Panc1 (cell line): ENCODE results near the gene PRKAG2. TPM values are rescaled to one million over a fixed set of nuclear protein-coding genes. Genes with fewer than 3 reads are reported as not detected.

Experiments used
- ATAC-seq: fragments of 200-7000 bp; cut with Tn5 transposase; 2 replicates; pipeline ENCODE4 v1.9.1; 2020; ENCODE audit warnings: mild to moderate bottlenecking, moderate library complexity
- BruUV-seq: library from RNA; stranded (reverse); fragments of 400-500 nt; replicated peaks from 2 replicates; lab custom pipeline; 2021; lab: Mats Ljungman, UMichigan
- CTCF ChIA-PET: fragments of 300-600 bp; sonication (Branson Sonifier 250); formaldehyde crosslinking; loops from one replicate; lab custom pipeline; 2022; ENCODE audit warnings: antibody characterized with exemption; lab: Charles Lee
- POLR2A ChIA-PET: fragments of 300-600 bp; sonication (Branson Sonifier 250); formaldehyde crosslinking; loops from one replicate; lab custom pipeline; 2022; ENCODE audit warnings: antibody characterized with exemption; lab: Charles Lee
- DNase-seq: peaks from one replicate; pipeline ENCODE4 v3.0.0-alpha.2; 2010; ENCODE audit warnings: low read depth, low spot score
- H3K27ac ChIP-seq: 2 replicates; pipeline ENCODE4 v1.5.1; 2011; ENCODE audit warnings: mild to moderate bottlenecking, low read length, inconsistent platforms
- H3K27me3 ChIP-seq: fragments of 200-500 bp; sonication (Bioruptor generic); 2 replicates; pipeline ENCODE4 v1.6.0; 2014; ENCODE audit warnings: low read length, inconsistent platforms; ENCODE audit not compliant: control insufficient read depth, insufficient read depth
- H3K36me3 ChIP-seq: fragments of 200-500 bp; sonication (Bioruptor generic); 2 replicates; pipeline ENCODE4 v1.5.1; 2014; ENCODE audit warnings: inconsistent platforms, mild to moderate bottlenecking, low read length, moderate library complexity; ENCODE audit not compliant: control insufficient read depth, insufficient read depth
- H3K4me1 ChIP-seq: 2 replicates; pipeline ENCODE4 v1.5.1; 2011; ENCODE audit warnings: inconsistent platforms, mild to moderate bottlenecking, low read length, moderate library complexity; ENCODE audit not compliant: control insufficient read depth, insufficient read depth
- H3K4me3 ChIP-seq, 2 experiments: 2 replicates each; pipeline ENCODE4 v1.5.1; 2011 to 2012; ENCODE audit warnings: low read depth in 2 of 2, low read length in 2 of 2, mild to moderate bottlenecking in 2 of 2, inconsistent platforms in 1 of 2, moderate library complexity in 1 of 2
- H3K9me3 ChIP-seq: fragments of 200-500 bp; sonication (Bioruptor generic); 2 replicates; pipeline ENCODE4 v1.5.1; 2014; ENCODE audit warnings: low read depth, mild to moderate bottlenecking, inconsistent platforms, low read length, moderate library complexity; ENCODE audit not compliant: control insufficient read depth, insufficient read depth
- POLR2AphosphoS5 ChIP-seq: IDR thresholded peaks from 2 replicates; pipeline ENCODE4 v1.6.1; 2012; ENCODE audit warnings: mild to moderate bottlenecking, low read depth, low read length, moderate library complexity
- SIN3A ChIP-seq: IDR thresholded peaks from 2 replicates; pipeline ENCODE4 v1.6.1; 2012; ENCODE audit warnings: low read depth, mild to moderate bottlenecking, low read length, moderate library complexity, borderline replicate concordance; ENCODE audit not compliant: insufficient read depth
- TCF7L2 ChIP-seq: IDR thresholded peaks from 2 replicates; pipeline ENCODE4 v1.6.1; 2011; ENCODE audit warnings: mild to moderate bottlenecking, low read depth, low read length, inconsistent platforms
- in situ Hi-C: cut with HindIII; loops from 2 replicates; pipeline ENCODE4 v1.10.0; 2016; ENCODE audit warnings: low sequenced_read_pairs, low pct_unique_long_range_greater_than_20kb
- intact Hi-C: fragments of 100-400 bp; cut with micrococcal nuclease; formaldehyde crosslinking; loops from one replicate; pipeline ENCODE4 v1.10.0; 2022; ENCODE audit not compliant: unreplicated experiment
- total RNA-seq: library from RNA; stranded (reverse); gene quantifications from one replicate; pipeline ENCODE4 v1.2.1, GENCODE V29; 2021; ENCODE audit not compliant: unreplicated experiment
- TF ChIP-seq, protein P1 (sequence below), 2 experiments: IDR thresholded peaks; 2 replicates each; pipeline ENCODE4 v1.6.1; 2011 to 2012; ENCODE audit warnings: low read depth in 2 of 2, control low read depth in 1 of 2, low read length in 1 of 2, mild to moderate bottlenecking in 1 of 2, moderate library complexity in 1 of 2; ENCODE audit not compliant: insufficient read depth in 1 of 2
- TF ChIP-seq, protein P2 (sequence below): fragments of 450-650 bp; IDR thresholded peaks from 2 replicates; pipeline ENCODE4 v1.5.1; 2017; ENCODE audit warnings: mild to moderate bottlenecking

PRKAG2 gene
- total RNA-seq, 1 experiment from 2014 or later = 71.6 TPM

DNA sequence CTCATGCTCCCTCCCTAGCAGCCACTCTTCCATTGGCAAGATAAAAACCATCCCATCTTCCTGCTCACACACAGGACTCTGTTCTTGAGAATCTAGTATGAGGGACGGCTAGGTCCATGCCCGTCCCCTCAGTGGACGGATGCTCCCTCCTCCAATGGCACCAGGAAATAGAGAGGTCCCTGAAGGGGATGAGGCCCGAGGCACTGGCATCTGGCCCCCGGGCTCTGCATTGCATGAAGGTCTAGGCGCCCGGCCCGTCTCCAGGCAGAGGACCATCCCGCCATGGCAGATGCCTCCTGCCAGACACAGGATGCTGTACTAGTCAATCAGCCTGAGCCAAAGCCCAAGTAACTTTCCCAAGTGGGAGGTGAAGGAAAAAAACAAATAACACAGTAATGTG is 15.0 kb downstream of the PRKAG2 start:
- no peaks in the 10 kb centered on the region for H3K27me3 ChIP-seq
- ATAC-seq (no peak), DNase-seq (no peak)
- POLR2A ChIA-PET = no interaction called here
- TF ChIP-seq TCF7L2 (no peak), POLR2AphosphoS5 (no peak), SIN3A (no peak)
- TF ChIP-seq, protein P1, sequence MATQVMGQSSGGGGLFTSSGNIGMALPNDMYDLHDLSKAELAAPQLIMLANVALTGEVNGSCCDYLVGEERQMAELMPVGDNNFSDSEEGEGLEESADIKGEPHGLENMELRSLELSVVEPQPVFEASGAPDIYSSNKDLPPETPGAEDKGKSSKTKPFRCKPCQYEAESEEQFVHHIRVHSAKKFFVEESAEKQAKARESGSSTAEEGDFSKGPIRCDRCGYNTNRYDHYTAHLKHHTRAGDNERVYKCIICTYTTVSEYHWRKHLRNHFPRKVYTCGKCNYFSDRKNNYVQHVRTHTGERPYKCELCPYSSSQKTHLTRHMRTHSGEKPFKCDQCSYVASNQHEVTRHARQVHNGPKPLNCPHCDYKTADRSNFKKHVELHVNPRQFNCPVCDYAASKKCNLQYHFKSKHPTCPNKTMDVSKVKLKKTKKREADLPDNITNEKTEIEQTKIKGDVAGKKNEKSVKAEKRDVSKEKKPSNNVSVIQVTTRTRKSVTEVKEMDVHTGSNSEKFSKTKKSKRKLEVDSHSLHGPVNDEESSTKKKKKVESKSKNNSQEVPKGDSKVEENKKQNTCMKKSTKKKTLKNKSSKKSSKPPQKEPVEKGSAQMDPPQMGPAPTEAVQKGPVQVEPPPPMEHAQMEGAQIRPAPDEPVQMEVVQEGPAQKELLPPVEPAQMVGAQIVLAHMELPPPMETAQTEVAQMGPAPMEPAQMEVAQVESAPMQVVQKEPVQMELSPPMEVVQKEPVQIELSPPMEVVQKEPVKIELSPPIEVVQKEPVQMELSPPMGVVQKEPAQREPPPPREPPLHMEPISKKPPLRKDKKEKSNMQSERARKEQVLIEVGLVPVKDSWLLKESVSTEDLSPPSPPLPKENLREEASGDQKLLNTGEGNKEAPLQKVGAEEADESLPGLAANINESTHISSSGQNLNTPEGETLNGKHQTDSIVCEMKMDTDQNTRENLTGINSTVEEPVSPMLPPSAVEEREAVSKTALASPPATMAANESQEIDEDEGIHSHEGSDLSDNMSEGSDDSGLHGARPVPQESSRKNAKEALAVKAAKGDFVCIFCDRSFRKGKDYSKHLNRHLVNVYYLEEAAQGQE (IDR thresholded peaks at IDR 0.05; ENCODE audit: insufficient read depth in 1 of 2, low read depth in 2 of 2, low read length in 1 of 2) = no peak
- TF ChIP-seq, protein P2, sequence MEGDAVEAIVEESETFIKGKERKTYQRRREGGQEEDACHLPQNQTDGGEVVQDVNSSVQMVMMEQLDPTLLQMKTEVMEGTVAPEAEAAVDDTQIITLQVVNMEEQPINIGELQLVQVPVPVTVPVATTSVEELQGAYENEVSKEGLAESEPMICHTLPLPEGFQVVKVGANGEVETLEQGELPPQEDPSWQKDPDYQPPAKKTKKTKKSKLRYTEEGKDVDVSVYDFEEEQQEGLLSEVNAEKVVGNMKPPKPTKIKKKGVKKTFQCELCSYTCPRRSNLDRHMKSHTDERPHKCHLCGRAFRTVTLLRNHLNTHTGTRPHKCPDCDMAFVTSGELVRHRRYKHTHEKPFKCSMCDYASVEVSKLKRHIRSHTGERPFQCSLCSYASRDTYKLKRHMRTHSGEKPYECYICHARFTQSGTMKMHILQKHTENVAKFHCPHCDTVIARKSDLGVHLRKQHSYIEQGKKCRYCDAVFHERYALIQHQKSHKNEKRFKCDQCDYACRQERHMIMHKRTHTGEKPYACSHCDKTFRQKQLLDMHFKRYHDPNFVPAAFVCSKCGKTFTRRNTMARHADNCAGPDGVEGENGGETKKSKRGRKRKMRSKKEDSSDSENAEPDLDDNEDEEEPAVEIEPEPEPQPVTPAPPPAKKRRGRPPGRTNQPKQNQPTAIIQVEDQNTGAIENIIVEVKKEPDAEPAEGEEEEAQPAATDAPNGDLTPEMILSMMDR = no peak
- no peaks in the 10 kb centered on the region for H3K36me3 ChIP-seq
- no peak overlapping the region for H3K27ac ChIP-seq
- no peak overlapping the region for H3K4me3 ChIP-seq
- in situ Hi-C loops (no loop called here), intact Hi-C loops (no loop called here)
- CTCF ChIA-PET = no interaction called here
- H3K9me3 ChIP-seq = no peaks in the 10 kb centered on the region
- BruUV-seq = no TSS peak
- H3K4me1 ChIP-seq = no peaks in the 10 kb centered on the region

DNA sequence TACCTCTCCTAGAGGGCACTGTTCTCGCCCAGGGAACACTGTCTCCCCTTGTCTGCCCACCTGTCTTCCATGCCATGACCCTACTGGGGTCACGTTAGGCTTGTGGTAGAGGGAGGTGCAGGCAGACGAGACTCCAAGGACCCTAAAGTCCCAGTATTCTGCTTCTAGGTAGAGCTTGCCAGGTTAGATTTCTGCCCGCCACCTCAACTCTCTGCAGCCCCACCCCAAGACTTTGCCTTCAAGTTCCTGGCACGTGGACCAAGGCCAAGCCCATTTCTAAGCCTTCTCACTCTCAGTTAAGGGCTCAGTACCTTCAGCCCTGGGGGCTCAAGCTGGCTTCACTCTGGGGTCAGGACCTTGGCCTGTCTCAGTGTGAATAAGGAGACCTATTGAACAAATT is 16.1 kb downstream of the PRKAG2 start:
- H3K4me3 ChIP-seq = no peak overlapping the region
- H3K4me1 ChIP-seq = no peaks in the 10 kb centered on the region
- DNase-seq (no peak), ATAC-seq (no peak)
- no TSS peak for BruUV-seq
- in situ Hi-C loops (no loop called here), intact Hi-C loops (no loop called here)
- H3K36me3 ChIP-seq = no peaks in the 10 kb centered on the region
- ChIA-PET POLR2A (no interaction called here), CTCF (no interaction called here)
- H3K9me3 ChIP-seq = no peaks in the 10 kb centered on the region
- H3K27ac ChIP-seq = no peak overlapping the region
- H3K27me3 ChIP-seq = no peaks in the 10 kb centered on the region
- TF ChIP-seq POLR2AphosphoS5 (no peak), TCF7L2 (no peak), SIN3A (no peak)
- TF ChIP-seq, protein P2 = no peak
- TF ChIP-seq, protein P1 (IDR thresholded peaks at IDR 0.05; ENCODE audit: insufficient read depth in 1 of 2, low read depth in 2 of 2, low read length in 1 of 2) = no peak
